HepG2 (cell line): ENCODE measurements around the gene NINJ2. TPM values are rescaled to one million over a fixed set of nuclear protein-coding genes. Genes with fewer than 3 reads are reported as not detected.
A peak's percentile ranks its signal among the peaks of the same experiment; 100 is the strongest.

Experiments used
- ERF ChIP-seq: IDR thresholded peaks from 2 replicates; pipeline ENCODE4 v1.6.1; 2018; ENCODE audit warnings: missing biosample characterization, missing genetic modification reagents
- FUBP1 ChIP-seq: sonication (generic); formaldehyde crosslinking; IDR thresholded peaks from 2 replicates; pipeline ENCODE4 v1.5.1; 2020; ENCODE audit warnings: missing genetic modification reagents, mild to moderate bottlenecking, borderline replicate concordance
- HDAC6 ChIP-seq: fragments of 200-600 bp; sonication (generic); IDR thresholded peaks from 2 replicates; pipeline ENCODE4 v1.7.0; 2017; ENCODE audit warnings: mild to moderate bottlenecking, antibody characterized with exemption, low read length, low read depth
- HES4 ChIP-seq: sonication (generic); formaldehyde crosslinking; IDR thresholded peaks from 2 replicates; pipeline ENCODE4 v1.9.0; 2021; ENCODE audit warnings: mild to moderate bottlenecking, missing genetic modification reagents, borderline replicate concordance
- KMT2B ChIP-seq: IDR thresholded peaks from 2 replicates; pipeline ENCODE4 v1.6.1; 2016; ENCODE audit warnings: missing genetic modification reagents, missing compliant biosample characterization
- MXD3 ChIP-seq: IDR thresholded peaks from 2 replicates; pipeline ENCODE4 v1.6.1; 2016; ENCODE audit warnings: mild to moderate bottlenecking, missing biosample characterization, missing genetic modification reagents
- NFAT5 ChIP-seq: sonication (generic); formaldehyde crosslinking; IDR thresholded peaks from 2 replicates; pipeline ENCODE4 v1.4.0; 2020; ENCODE audit warnings: missing genetic modification reagents
- NR2F1 ChIP-seq, 2 experiments: fragments of 450-650 bp in 1 of 2; formaldehyde crosslinking in 1 of 2; IDR thresholded peaks; 2 replicates each; pipeline versions ENCODE4 v1.5.0 to v1.6.1; 2016 to 2020; ENCODE audit warnings: mild to moderate bottlenecking in 1 of 2, missing compliant biosample characterization in 1 of 2, missing genetic modification reagents in 1 of 2, moderate library complexity in 1 of 2
- PHF5A ChIP-seq: IDR thresholded peaks from one replicate; pipeline ENCODE4 v1.6.1; 2018; ENCODE audit warnings: low read depth, missing genetic modification reagents; ENCODE audit not compliant: unreplicated experiment
- RBAK ChIP-seq: sonication (generic); formaldehyde crosslinking; IDR thresholded peaks from 2 replicates; pipeline ENCODE4 v1.5.1; 2020; ENCODE audit warnings: mild to moderate bottlenecking, missing genetic modification reagents
- ZBTB21 ChIP-seq: sonication (generic); formaldehyde crosslinking; IDR thresholded peaks from 2 replicates; pipeline ENCODE4 v1.4.0; 2020; ENCODE audit warnings: missing genetic modification reagents
- polyA plus RNA-seq, 8 experiments: library from polyadenylated mRNA; depleted of rRNA in 3 of 8; stranded (reverse) in 7 of 8; unstranded in 1 of 8; fragments of >200 nt; fragmentation: Illumina TruSeq in 4 of 8; extraction: Trizol in 4 of 8; gene quantifications; 2 replicates each; pipeline versions ENCODE4 v1.2.1 to v1.2.3, GENCODE V29; 2011 to 2016; ENCODE audit warnings: low read depth in 4 of 8, missing spikeins in 1 of 8, mixed read lengths in 1 of 8; ENCODE audit not compliant: insufficient read depth in 1 of 8
- total RNA-seq, 5 experiments: library from RNA; depleted of rRNA; stranded (reverse); fragments of >200 nt; fragmentation: Illumina TruSeq; extraction: Trizol; gene quantifications; 2 replicates each; pipeline ENCODE4 v1.2.3, GENCODE V29; 2016; ENCODE audit warnings: low read depth in 1 of 5
- TF ChIP-seq, protein P1 (sequence below): sonication (generic); formaldehyde crosslinking; IDR thresholded peaks from 2 replicates; pipeline ENCODE4 v1.5.0; 2020; ENCODE audit warnings: mild to moderate bottlenecking, missing genetic modification reagents, borderline replicate concordance
- TF ChIP-seq, protein P2 (sequence below): sonication (generic); formaldehyde crosslinking; IDR thresholded peaks from 2 replicates; pipeline ENCODE4 v1.5.0; 2020; ENCODE audit warnings: mild to moderate bottlenecking, missing genetic modification reagents

The NINJ2 gene
- total and polyA plus RNA-seq, 2 of the 13 experiments (the other 11 are each of a cell fraction or from before 2014, with no cell fraction given) = 0.62 to 3.8 TPM

- TF ChIP-seq HES4 (CRISPR knock-in tag) (no peak), KMT2B (CRISPR knock-in tag) (no peak), HDAC6 (no peak), ZBTB21 (CRISPR knock-in tag) (no peak), ERF (CRISPR knock-in tag) (peak; percentile 28; the same call in 1 of the 2 replicates), FUBP1 (CRISPR knock-in tag) (no peak), PHF5A (CRISPR knock-in tag) (no peak), RBAK (CRISPR knock-in tag) (no peak), MXD3 (CRISPR knock-in tag) (no peak), NFAT5 (no peak), NR2F1 (CRISPR knock-in tag; IDR thresholded peaks at IDR 0.05) (peak in 1 of 2 experiments; percentile 59; a peak in 2 of 4 replicates)
- TF ChIP-seq, protein P1, sequence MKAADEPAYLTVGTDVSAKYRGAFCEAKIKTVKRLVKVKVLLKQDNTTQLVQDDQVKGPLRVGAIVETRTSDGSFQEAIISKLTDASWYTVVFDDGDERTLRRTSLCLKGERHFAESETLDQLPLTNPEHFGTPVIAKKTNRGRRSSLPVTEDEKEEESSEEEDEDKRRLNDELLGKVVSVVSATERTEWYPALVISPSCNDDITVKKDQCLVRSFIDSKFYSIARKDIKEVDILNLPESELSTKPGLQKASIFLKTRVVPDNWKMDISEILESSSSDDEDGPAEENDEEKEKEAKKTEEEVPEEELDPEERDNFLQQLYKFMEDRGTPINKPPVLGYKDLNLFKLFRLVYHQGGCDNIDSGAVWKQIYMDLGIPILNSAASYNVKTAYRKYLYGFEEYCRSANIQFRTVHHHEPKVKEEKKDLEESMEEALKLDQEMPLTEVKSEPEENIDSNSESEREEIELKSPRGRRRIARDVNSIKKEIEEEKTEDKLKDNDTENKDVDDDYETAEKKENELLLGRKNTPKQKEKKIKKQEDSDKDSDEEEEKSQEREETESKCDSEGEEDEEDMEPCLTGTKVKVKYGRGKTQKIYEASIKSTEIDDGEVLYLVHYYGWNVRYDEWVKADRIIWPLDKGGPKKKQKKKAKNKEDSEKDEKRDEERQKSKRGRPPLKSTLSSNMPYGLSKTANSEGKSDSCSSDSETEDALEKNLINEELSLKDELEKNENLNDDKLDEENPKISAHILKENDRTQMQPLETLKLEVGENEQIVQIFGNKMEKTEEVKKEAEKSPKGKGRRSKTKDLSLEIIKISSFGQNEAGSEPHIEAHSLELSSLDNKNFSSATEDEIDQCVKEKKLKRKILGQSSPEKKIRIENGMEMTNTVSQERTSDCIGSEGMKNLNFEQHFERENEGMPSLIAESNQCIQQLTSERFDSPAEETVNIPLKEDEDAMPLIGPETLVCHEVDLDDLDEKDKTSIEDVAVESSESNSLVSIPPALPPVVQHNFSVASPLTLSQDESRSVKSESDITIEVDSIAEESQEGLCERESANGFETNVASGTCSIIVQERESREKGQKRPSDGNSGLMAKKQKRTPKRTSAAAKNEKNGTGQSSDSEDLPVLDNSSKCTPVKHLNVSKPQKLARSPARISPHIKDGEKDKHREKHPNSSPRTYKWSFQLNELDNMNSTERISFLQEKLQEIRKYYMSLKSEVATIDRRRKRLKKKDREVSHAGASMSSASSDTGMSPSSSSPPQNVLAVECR (CRISPR knock-in tag) = no peak; the same call in 1 of the 2 replicates
- TF ChIP-seq, protein P2, sequence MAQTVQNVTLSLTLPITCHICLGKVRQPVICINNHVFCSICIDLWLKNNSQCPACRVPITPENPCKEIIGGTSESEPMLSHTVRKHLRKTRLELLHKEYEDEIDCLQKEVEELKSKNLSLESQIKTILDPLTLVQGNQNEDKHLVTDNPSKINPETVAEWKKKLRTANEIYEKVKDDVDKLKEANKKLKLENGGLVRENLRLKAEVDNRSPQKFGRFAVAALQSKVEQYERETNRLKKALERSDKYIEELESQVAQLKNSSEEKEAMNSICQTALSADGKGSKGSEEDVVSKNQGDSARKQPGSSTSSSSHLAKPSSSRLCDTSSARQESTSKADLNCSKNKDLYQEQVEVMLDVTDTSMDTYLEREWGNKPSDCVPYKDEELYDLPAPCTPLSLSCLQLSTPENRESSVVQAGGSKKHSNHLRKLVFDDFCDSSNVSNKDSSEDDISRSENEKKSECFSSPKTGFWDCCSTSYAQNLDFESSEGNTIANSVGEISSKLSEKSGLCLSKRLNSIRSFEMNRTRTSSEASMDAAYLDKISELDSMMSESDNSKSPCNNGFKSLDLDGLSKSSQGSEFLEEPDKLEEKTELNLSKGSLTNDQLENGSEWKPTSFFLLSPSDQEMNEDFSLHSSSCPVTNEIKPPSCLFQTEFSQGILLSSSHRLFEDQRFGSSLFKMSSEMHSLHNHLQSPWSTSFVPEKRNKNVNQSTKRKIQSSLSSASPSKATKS (CRISPR knock-in tag) = no peak
These were observed 35.1 kb downstream of the NINJ2 start (continued) for GRCh38 chr12:627863-628741.
